Raji (cell line): Measurements from ENCODE around the gene MCOLN1.

ENCODE experiments used
- POLR2A ChIP-seq: IDR thresholded peaks from 2 replicates; pipeline ENCODE4 v1.6.1; 2011; ENCODE audit warnings: low read depth, low read length, control low read depth; ENCODE audit not compliant: insufficient read depth

Gene MCOLN1

DNA sequence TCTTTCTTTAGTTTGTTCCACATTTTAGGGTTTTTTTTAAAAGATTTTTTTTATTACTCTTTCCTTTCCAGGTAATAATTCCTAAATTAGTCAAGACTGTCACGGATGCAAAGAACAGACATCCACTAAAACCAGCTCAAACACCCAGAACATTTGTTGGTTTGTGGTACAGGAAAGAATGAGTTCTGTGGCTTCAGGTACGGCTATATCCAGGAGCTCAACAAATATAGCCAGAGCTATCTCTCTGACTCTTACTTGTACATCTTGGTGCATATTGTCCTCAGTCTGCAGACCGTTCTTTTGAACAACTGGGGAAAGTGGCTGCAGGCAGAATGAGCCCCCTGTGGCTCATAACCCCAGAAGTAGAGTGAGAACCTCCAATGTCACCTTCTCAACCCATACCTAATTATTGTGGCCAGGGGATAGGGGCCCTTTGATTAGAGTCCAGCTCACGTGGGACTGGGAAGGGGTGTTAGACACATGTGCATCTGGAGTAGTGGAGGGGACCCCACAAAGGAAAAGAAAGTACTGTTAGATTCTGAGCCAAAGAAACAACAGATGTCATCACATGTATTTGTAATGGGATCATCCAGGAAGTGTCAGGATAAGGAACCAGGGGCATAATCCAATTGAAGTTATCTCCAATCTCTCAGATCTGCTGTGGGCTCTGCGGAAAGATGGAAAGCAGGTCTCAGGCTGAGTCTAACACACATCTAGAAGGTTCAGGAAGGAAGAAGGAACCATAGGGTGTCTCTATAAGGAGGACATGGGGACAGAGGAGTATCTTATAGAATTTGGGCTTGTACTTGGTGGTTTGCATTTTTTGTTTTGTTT lies 8.4 kb upstream of the MCOLN1 start:
- no peak for TF ChIP-seq POLR2A

- no peak for TF ChIP-seq POLR2A
Measured at GRCh38 chr19:7515110-7515644, 7.2 kb upstream of the MCOLN1 start.

DNA sequence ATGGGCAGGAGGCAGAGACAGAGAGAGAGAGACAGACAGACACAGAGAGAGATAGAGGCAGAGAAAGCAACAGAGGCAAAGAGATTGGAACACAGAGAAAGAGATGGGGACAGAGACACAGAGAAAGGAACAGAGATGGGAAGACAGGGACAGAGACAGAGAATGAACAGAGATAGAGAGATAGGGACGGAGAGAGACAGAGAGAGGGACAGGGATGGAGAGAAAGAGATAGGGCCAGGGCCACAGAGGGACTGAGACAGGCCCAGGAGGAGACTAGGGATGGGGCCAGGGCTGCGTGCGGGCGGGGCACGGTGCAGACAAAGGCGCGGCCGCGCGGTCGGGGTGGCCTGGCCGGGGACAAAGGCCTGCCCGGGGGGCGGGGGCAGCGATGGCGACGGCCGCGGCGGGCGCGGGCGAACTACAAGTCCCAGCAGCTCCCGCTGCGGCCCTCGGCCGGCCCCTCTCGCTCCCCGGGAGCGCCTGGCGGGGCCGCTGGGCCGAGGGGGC lies 6.7 kb upstream of the MCOLN1 start, which contains the start of gene ZNF358:
Gene ZNF358, plus strand, starts transcription at position 459 of the 507 bp plus-strand sequence. CDS start 3,140 bp downstream, outside the sequence.
- TF ChIP-seq POLR2A: no peak

GRCh38 chr19:7516333-7516732 lies 6.1 kb upstream of the MCOLN1 start:
- no peak for TF ChIP-seq POLR2A

DNA sequence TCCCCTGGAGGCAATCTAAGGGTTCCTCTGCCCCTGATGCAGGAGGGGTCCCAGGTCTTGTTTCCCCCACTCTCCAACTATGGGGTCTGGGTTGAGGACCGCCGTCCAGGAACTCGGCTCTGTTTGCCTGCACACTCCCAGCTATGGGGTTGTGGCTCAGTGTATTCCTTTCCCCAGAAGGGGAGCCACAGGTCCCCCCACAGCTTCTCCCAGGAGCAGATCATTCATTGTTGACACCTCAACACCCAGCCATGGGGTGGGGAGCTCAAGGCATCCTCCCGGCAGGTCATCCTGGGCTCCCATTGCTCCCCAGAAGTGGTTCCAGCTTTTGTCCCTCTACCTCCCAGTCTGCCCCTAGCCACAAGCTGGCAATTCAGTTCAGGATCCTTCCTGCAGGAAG lies 5.5 kb upstream of the MCOLN1 start:
- TF ChIP-seq POLR2A: no peak

DNA sequence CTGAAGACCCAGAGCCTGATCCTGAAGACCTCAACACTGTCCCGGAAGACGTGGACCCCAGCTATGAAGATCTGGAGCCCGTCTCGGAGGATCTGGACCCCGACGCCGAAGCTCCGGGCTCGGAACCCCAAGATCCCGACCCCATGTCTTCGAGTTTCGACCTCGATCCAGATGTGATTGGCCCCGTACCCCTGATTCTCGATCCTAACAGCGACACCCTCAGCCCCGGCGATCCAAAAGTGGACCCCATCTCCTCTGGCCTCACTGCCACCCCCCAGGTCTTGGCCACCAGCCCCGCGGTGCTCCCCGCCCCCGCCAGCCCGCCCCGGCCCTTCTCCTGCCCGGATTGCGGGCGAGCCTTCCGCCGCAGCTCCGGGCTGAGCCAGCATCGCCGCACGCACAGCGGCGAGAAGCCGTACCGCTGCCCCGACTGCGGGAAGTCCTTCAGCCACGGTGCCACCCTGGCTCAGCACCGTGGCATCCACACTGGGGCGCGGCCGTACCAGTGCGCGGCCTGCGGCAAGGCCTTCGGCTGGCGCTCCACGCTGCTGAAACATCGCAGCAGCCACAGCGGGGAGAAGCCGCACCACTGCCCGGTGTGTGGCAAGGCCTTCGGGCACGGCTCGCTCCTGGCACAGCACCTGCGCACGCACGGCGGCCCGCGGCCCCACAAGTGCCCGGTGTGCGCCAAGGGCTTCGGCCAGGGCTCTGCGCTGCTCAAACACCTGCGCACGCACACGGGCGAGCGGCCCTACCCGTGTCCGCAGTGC lies 2.9 kb upstream of the MCOLN1 start:
- TF ChIP-seq POLR2A: no peak

- no peak for TF ChIP-seq POLR2A
Measured at GRCh38 chr19:7520131-7521051, 2.0 kb upstream of the MCOLN1 start.

- TF ChIP-seq POLR2A: no peak
Measured at GRCh38 chr19:7521551-7522071, 813 bp upstream of the MCOLN1 start.

- no peak for TF ChIP-seq POLR2A
Measured at GRCh38 chr19:7522923-7523667, 671 bp downstream of the MCOLN1 start.

DNA sequence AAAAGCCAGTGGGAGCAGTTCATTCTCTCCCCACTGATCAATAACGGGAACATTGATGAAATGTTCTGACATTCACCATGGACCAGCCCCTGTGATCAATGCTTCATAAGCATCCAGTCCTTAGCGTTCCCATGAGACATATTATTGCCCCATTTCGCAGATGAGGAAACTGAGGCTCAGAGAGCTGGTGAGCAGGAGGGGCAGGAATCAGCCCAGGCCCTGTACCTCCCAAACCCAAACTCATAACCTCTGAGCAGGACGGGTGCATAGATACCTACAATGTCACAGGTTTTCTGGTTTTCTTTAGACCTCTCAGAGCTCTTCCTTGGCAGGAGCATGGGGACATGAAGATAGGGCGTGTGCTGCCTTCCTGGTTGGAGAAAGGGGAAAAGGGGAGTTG lies 2.1 kb downstream of the MCOLN1 start:
- no peak for TF ChIP-seq POLR2A

DNA sequence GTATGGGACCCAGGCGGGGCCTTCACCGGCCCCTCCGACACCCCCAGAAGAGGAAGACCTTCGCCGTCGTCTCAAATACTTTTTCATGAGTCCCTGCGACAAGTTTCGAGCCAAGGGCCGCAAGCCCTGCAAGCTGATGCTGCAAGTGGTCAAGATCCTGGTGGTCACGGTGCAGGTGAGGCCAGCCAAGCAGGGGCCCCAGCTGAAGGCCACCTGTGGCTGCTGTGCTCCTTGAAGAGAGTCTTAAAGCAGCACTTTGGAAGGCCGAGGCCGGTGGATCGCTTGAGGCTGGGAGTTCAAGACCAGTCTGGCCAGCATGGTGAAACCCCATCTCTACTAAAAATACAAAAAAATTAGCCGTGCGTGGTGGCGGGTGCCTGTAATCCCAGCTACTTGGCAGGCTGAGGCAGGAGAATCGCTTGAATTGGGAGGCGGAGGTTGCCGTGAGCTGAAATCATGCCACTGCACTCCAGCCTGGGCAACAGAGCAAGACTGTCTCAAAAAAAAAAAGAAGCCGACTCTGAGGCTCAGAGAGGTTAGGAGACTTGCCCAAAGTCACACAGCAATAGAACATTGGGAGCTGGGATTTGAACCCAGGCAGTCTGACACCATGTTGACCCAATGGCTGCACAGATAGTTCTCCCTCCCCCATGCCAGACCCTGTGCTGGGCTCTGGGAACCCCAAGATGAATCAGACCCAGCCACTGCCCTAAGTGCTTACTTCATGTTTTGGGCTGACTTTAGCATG lies 2.7 kb downstream of the MCOLN1 start:
- TF ChIP-seq POLR2A: no peak

- TF ChIP-seq POLR2A: no peak
Measured at GRCh38 chr19:7526059-7526929, 3.9 kb downstream of the MCOLN1 start.

- no peak for TF ChIP-seq POLR2A
Measured at GRCh38 chr19:7527516-7528191, 5.2 kb downstream of the MCOLN1 start.
